Caco-2 (cell line): ENCODE results near the gene LDLRAD3. TPM values are rescaled to one million over a fixed set of nuclear protein-coding genes. Genes with fewer than 3 reads are reported as not detected.

Experiments used
- BruUV-seq: library from RNA; stranded (reverse); fragments of 400-500 nt; replicated peaks from 2 replicates; lab custom pipeline; 2021; lab: Mats Ljungman, UMichigan
- CTCF ChIA-PET: fragments of 300-600 bp; sonication (Branson Sonifier 250); formaldehyde crosslinking; loops from one replicate; lab custom pipeline; 2022; ENCODE audit warnings: antibody characterized with exemption; lab: Charles Lee
- POLR2A ChIA-PET: fragments of 300-600 bp; sonication (Branson Sonifier 250); formaldehyde crosslinking; loops from one replicate; lab custom pipeline; 2022; ENCODE audit warnings: antibody characterized with exemption; lab: Charles Lee
- DNase-seq, 2 experiments: peaks; one replicate each; pipeline versions ENCODE4 v3.0.0 to v3.0.0-alpha.2; 2020 to 2022
- H3K27me3 ChIP-seq: replicated peaks from 2 replicates; pipeline ENCODE4 v1.6.0; 2011; ENCODE audit warnings: low read length; ENCODE audit not compliant: control insufficient read depth, insufficient read depth
- H3K36me3 ChIP-seq: 2 replicates; pipeline ENCODE4 v1.5.1; 2011; ENCODE audit warnings: low read length; ENCODE audit not compliant: control insufficient read depth, insufficient read depth
- H3K4me1 ChIP-seq: fragments of 250-450 bp; sonication (Bioruptor Pico); 2 replicates; pipeline ENCODE4 v1.5.1; 2020; ENCODE audit warnings: mild to moderate bottlenecking
- H3K4me3 ChIP-seq: 2 replicates; pipeline ENCODE4 v1.5.1; 2011; ENCODE audit warnings: low read depth, mild to moderate bottlenecking, control low read depth, low read length
- H3K9me3 ChIP-seq: fragments of 250-450 bp; sonication (Bioruptor Pico); 2 replicates; pipeline ENCODE4 v1.5.1; 2020; ENCODE audit warnings: mild to moderate bottlenecking, moderate library complexity
- H3K27ac Mint-ChIP-seq: one replicate; pipeline ENCODE4 v1.8.0; 2022; ENCODE audit warnings: mixed read lengths; ENCODE audit not compliant: unreplicated experiment
- H3K27me3 Mint-ChIP-seq: one replicate; pipeline ENCODE4 v1.8.0; 2022; ENCODE audit warnings: mixed read lengths; ENCODE audit not compliant: insufficient read depth, unreplicated experiment
- H3K36me3 Mint-ChIP-seq: one replicate; pipeline ENCODE4 v1.8.0; 2022; ENCODE audit warnings: mild to moderate bottlenecking, mixed read lengths; ENCODE audit not compliant: insufficient read depth, unreplicated experiment
- H3K4me1 Mint-ChIP-seq: one replicate; pipeline ENCODE4 v1.8.0; 2022; ENCODE audit warnings: low read depth, mixed read lengths; ENCODE audit not compliant: unreplicated experiment
- H3K4me3 Mint-ChIP-seq: one replicate; pipeline ENCODE4 v1.8.0; 2022; ENCODE audit warnings: mild to moderate bottlenecking, moderate library complexity, mixed read lengths; ENCODE audit not compliant: unreplicated experiment
- H3K9me3 Mint-ChIP-seq: one replicate; pipeline ENCODE4 v1.8.0; 2022; ENCODE audit warnings: mixed read lengths; ENCODE audit not compliant: unreplicated experiment
- CTCF ChIP-seq, 2 experiments: fragments of 200-600 bp in 1 of 2; IDR thresholded peaks; 1 replicate in 1 of 2; 2 replicates in 1 of 2; pipeline versions ENCODE4 v1.5.1 to v1.8.0; 2011 to 2022; ENCODE audit warnings: antibody characterized with exemption in 1 of 2, control low read depth in 1 of 2, inconsistent platforms in 1 of 2, low read depth in 1 of 2, low read length in 1 of 2, mild to moderate bottlenecking in 1 of 2, moderate library complexity in 1 of 2; ENCODE audit not compliant: insufficient read depth in 1 of 2, severe bottlenecking in 1 of 2, unreplicated experiment in 1 of 2
- intact Hi-C: fragments of 100-400 bp; cut with micrococcal nuclease; formaldehyde crosslinking; loops from one replicate; pipeline ENCODE4 v1.10.0; 2022; ENCODE audit not compliant: unreplicated experiment
- total RNA-seq: library from RNA; stranded (reverse); gene quantifications from 2 replicates; pipeline ENCODE4 v1.2.3, GENCODE V29; 2022

LDLRAD3 gene
- total RNA-seq, 1 experiment from 2014 or later = 9.9 TPM

GRCh38 chr11:36091256-36091811 lies 147.5 kb downstream of the LDLRAD3 start:
- CTCF ChIA-PET = no interaction called here
- POLR2A ChIA-PET = no interaction called here
- BruUV-seq = no TSS peak
- Mint-ChIP-seq H3K36me3 (peaks cover 7% of the 10 kb centered on the region), H3K27me3 (no peaks in the 10 kb centered on the region), H3K4me3 (no peak overlapping the region), H3K9me3 (peaks cover 15% of the 10 kb centered on the region), H3K27ac (no peak overlapping the region), H3K4me1 (no peaks in the 10 kb centered on the region)
- H3K4me1 ChIP-seq = no peaks in the 10 kb centered on the region
- peaks cover 12% of the 10 kb centered on the region for H3K9me3 ChIP-seq
- intact Hi-C loops = no loop called here
- no peak for DNase-seq
- no peak for TF ChIP-seq CTCF (IDR thresholded peaks at IDR 0.05; ENCODE audit: insufficient read depth in 1 of 2, low read depth in 1 of 2, low read length in 1 of 2, severe bottlenecking in 1 of 2, unreplicated experiment in 1 of 2)
- H3K36me3 ChIP-seq = no peaks in the 10 kb centered on the region
- no peak overlapping the region for H3K4me3 ChIP-seq
- no peaks in the 10 kb centered on the region for H3K27me3 ChIP-seq

GRCh38 chr11:36092314-36093030 lies 148.6 kb downstream of the LDLRAD3 start:
- H3K36me3 ChIP-seq = no peaks in the 10 kb centered on the region
- ChIA-PET CTCF (interaction anchor here (1.0 kb wide), 1 partner anchor 271 kb away, joined by 3 read pairs; no protein-coding TSS in a partner anchor), POLR2A (no interaction called here)
- H3K4me3 ChIP-seq = no peak overlapping the region
- H3K36me3 Mint-ChIP-seq = peaks cover 11% of the 10 kb centered on the region
- DNase-seq = no peak
- peaks cover 15% of the 10 kb centered on the region for H3K9me3 Mint-ChIP-seq
- no peaks in the 10 kb centered on the region for H3K27me3 Mint-ChIP-seq
- no peak overlapping the region for H3K4me3 Mint-ChIP-seq
- peaks cover 7% of the 10 kb centered on the region for H3K4me1 Mint-ChIP-seq
- H3K27me3 ChIP-seq = no peaks in the 10 kb centered on the region
- peaks cover 12% of the 10 kb centered on the region for H3K9me3 ChIP-seq
- BruUV-seq = no TSS peak
- intact Hi-C loops = no loop called here
- no peak for TF ChIP-seq CTCF (IDR thresholded peaks at IDR 0.05; ENCODE audit: insufficient read depth in 1 of 2, low read depth in 1 of 2, low read length in 1 of 2, severe bottlenecking in 1 of 2, unreplicated experiment in 1 of 2)
- no peak overlapping the region for H3K27ac Mint-ChIP-seq
- no peaks in the 10 kb centered on the region for H3K4me1 ChIP-seq

GRCh38 chr11:36093548-36093947 lies 149.7 kb downstream of the LDLRAD3 start:
- intact Hi-C loops = no loop called here
- H3K4me3 Mint-ChIP-seq = no peak overlapping the region
- peaks cover 15% of the 10 kb centered on the region for H3K9me3 Mint-ChIP-seq
- TF ChIP-seq CTCF (IDR thresholded peaks at IDR 0.05; ENCODE audit: insufficient read depth in 1 of 2, low read depth in 1 of 2, low read length in 1 of 2, severe bottlenecking in 1 of 2, unreplicated experiment in 1 of 2) = no peak
- peaks cover 12% of the 10 kb centered on the region for H3K9me3 ChIP-seq
- BruUV-seq = no TSS peak
- ChIA-PET CTCF (no interaction called here), POLR2A (no interaction called here)
- no peaks in the 10 kb centered on the region for H3K36me3 ChIP-seq
- no peaks in the 10 kb centered on the region for H3K4me1 ChIP-seq
- H3K4me1 Mint-ChIP-seq = peaks cover 11% of the 10 kb centered on the region
- H3K27me3 Mint-ChIP-seq = no peaks in the 10 kb centered on the region
- DNase-seq = no peak
- H3K4me3 ChIP-seq = no peak overlapping the region
- no peak overlapping the region for H3K27ac Mint-ChIP-seq
- peaks cover 6% of the 10 kb centered on the region for H3K36me3 Mint-ChIP-seq
- no peaks in the 10 kb centered on the region for H3K27me3 ChIP-seq
